A549 (cell line): ENCODE measurements around the gene MED16. TPM values are rescaled to one million over a fixed set of nuclear protein-coding genes. Genes with fewer than 3 reads are reported as not detected.

Source experiments
- ATAC-seq, 2 experiments: fragments of 200-7000 bp in 1 of 2; fragments of >200 bp in 1 of 2; cut with Nextera tagmentation in 1 of 2; cut with Tn5 transposase in 1 of 2; 3 replicates each; pipeline versions ENCODE4 v1.8.0 to v1.9.1; 2018 to 2020; ENCODE audit warnings: mild to moderate bottlenecking in 1 of 2, moderate library complexity in 1 of 2
- CTCF ChIA-PET: fragments of 300-600 bp; sonication (Branson Sonifier 250); formaldehyde crosslinking; extraction: SDS; loops from one replicate; lab custom pipeline; 2021; ENCODE audit warnings: antibody characterized with exemption, inconsistent platforms; lab: Yijun Ruan, JAX
- POLR2A ChIA-PET: fragments of 350-600 bp; formaldehyde crosslinking; extraction: SDS; loops from one replicate; lab custom pipeline; 2021; ENCODE audit warnings: antibody characterized with exemption, inconsistent platforms; lab: Yijun Ruan, JAX
- DNase-seq, 2 experiments: peaks; one replicate each; pipeline versions ENCODE4 v3.0.0 to v3.0.0-alpha.2; 2011 to 2016; ENCODE audit warnings: low read depth in 1 of 2, low spot score in 1 of 2
- FAIRE-seq: peaks from 2 replicates; lab custom pipeline; 2011; peaks lifted over from hg19 to GRCh38; lab: Jason Lieb, UNC
- H3K27ac ChIP-seq, 2 experiments: fragments of >200 bp; sonication (Bioruptor Twin); formaldehyde crosslinking; 3 replicates each; pipeline ENCODE4 v1.5.1; 2016 to 2017
- H3K4me1 ChIP-seq: fragments of >200 bp; sonication (Bioruptor Twin); formaldehyde crosslinking; 3 replicates; pipeline ENCODE4 v1.6.1; 2016
- H3K4me2 ChIP-seq: fragments of >200 bp; sonication (Bioruptor Twin); formaldehyde crosslinking; 3 replicates; pipeline ENCODE4 v1.6.1; 2016
- H3K4me3 ChIP-seq: fragments of >200 bp; sonication (Bioruptor Twin); formaldehyde crosslinking; 3 replicates; pipeline ENCODE4 v1.5.1; 2016
- H3K9me3 ChIP-seq: fragments of >200 bp; sonication (Bioruptor Twin); formaldehyde crosslinking; 3 replicates; pipeline ENCODE4 v1.6.1; 2016
- ATOH8 ChIP-seq: fragments of 250-450 bp; sonication (Bioruptor Pico); IDR thresholded peaks from 2 replicates; pipeline ENCODE4 v1.5.0; 2020; ENCODE audit warnings: low read depth, mild to moderate bottlenecking, moderate library complexity
- BCL3 ChIP-seq: fragments of >200 bp; sonication (Bioruptor Twin); formaldehyde crosslinking; IDR thresholded peaks from 3 replicates; pipeline ENCODE4 v1.6.1; 2016
- BHLHE40 ChIP-seq: IDR thresholded peaks from 2 replicates; pipeline ENCODE4 v1.6.1; 2012; ENCODE audit warnings: low read depth, low read length, inconsistent platforms
- CBX2 ChIP-seq: fragments of 200-600 bp; sonication (generic); IDR thresholded peaks from 2 replicates; pipeline ENCODE4 v1.6.1; 2016; ENCODE audit warnings: low read depth, mild to moderate bottlenecking, borderline replicate concordance
- ELK1 ChIP-seq: fragments of 150-350 bp; IDR thresholded peaks from 2 replicates; pipeline ENCODE4 v1.6.1; 2014; ENCODE audit warnings: low read depth, mild to moderate bottlenecking, low read length
- ESRRA ChIP-seq: fragments of 150-350 bp; IDR thresholded peaks from 2 replicates; pipeline ENCODE4 v1.6.1; 2014; ENCODE audit warnings: mild to moderate bottlenecking, low read length, borderline replicate concordance
- JUNB ChIP-seq: fragments of >200 bp; sonication (Bioruptor Twin); formaldehyde crosslinking; IDR thresholded peaks from 2 replicates; pipeline ENCODE4 v1.6.1; 2016
- MAZ ChIP-seq: fragments of 150-350 bp; IDR thresholded peaks from 2 replicates; pipeline ENCODE4 v1.6.1; 2014; ENCODE audit warnings: antibody characterized with exemption, low read depth, low read length, borderline replicate concordance
- NFE2L2 ChIP-seq: fragments of 150-350 bp; conservative IDR thresholded peaks from 2 replicates; pipeline ENCODE4 v1.6.1; 2014; ENCODE audit warnings: low read length
- NPAS2 ChIP-seq: fragments of 250-450 bp; sonication (Bioruptor Pico); IDR thresholded peaks from 2 replicates; pipeline ENCODE4 v1.8.0; 2022; ENCODE audit warnings: mild to moderate bottlenecking, moderate library complexity, borderline replicate concordance
- PHF8 ChIP-seq: fragments of 200-600 bp; sonication (generic); IDR thresholded peaks from 2 replicates; pipeline ENCODE4 v1.6.1; 2016; ENCODE audit warnings: low read depth, mild to moderate bottlenecking, antibody characterized with exemption, moderate library complexity, borderline replicate concordance
- POLR2A ChIP-seq: IDR thresholded peaks from 2 replicates; pipeline ENCODE4 v1.6.1; 2012; ENCODE audit warnings: mild to moderate bottlenecking, low read length
- RCOR1 ChIP-seq: fragments of 150-350 bp; IDR thresholded peaks from 2 replicates; pipeline ENCODE4 v1.6.1; 2014; ENCODE audit warnings: antibody characterized with exemption, low read length, low read depth
- REST ChIP-seq: fragments of 200-600 bp; sonication (generic); IDR thresholded peaks from 2 replicates; pipeline ENCODE4 v1.6.1; 2016; ENCODE audit warnings: antibody characterized with exemption, mild to moderate bottlenecking, moderate library complexity
- RNF2 ChIP-seq: fragments of 200-600 bp; sonication (generic); IDR thresholded peaks from 2 replicates; pipeline ENCODE4 v1.6.1; 2016; ENCODE audit warnings: low read depth, mild to moderate bottlenecking, antibody characterized with exemption, moderate library complexity, borderline replicate concordance
- TFCP2L1 ChIP-seq: fragments of 250-450 bp; sonication (Bioruptor Pico); IDR thresholded peaks from 2 replicates; pipeline ENCODE4 v1.5.0; 2021; ENCODE audit warnings: mild to moderate bottlenecking
- TP53 ChIP-seq: fragments of 250-450 bp; sonication (Bioruptor Pico); IDR thresholded peaks from 2 replicates; pipeline ENCODE4 v1.5.0; 2021; ENCODE audit warnings: mild to moderate bottlenecking, moderate library complexity
- USF2 ChIP-seq: fragments of 450-650 bp; IDR thresholded peaks from 2 replicates; pipeline ENCODE4 v1.6.1; 2014; ENCODE audit warnings: antibody characterized with exemption
- ZC3H11A ChIP-seq: fragments of 450-650 bp; IDR thresholded peaks from 2 replicates; pipeline ENCODE4 v1.6.1; 2014; ENCODE audit warnings: antibody characterized with exemption, mild to moderate bottlenecking
- ZNF302 ChIP-seq: fragments of 250-450 bp; sonication (Bioruptor Pico); IDR thresholded peaks from 2 replicates; pipeline ENCODE4 v1.9.0; 2021; ENCODE audit warnings: inconsistent platforms, mild to moderate bottlenecking, moderate library complexity
- WGBS: methylation state at CpG from one replicate; pipeline ENCODE4 v1.1.6; 2017; ENCODE audit errors: missing lambda C conversion rate; 5-methylcytosine and 5-hydroxymethylcytosine counted together
- polyA plus RNA-seq, 4 experiments: library from polyadenylated mRNA; depleted of rRNA in 3 of 4; stranded (reverse); fragments of >200 nt; fragmentation: RNase III in 1 of 4; extraction: RNeasy Plus Mini Kit Qiagen cat#74134 plus additional on column Dnase treatment in 1 of 4; gene quantifications; 2 replicates in 3 of 4; 3 replicates in 1 of 4; pipeline ENCODE4 v1.2.3, GENCODE V29; 2011 to 2017

MED16 gene
- polyA plus RNA-seq, 2 of the 4 experiments (the other 2 are of a cell fraction) = 8.0 to 12.7 TPM

- FAIRE-seq = no peak
- WGBS = 97% methylated on average over 7 of the region's 7 CpGs
- Histone ChIP-seq H3K4me1 (peaks cover 17% of the 10 kb centered on the region), H3K27ac (no peak overlapping the region)
- ATAC-seq = no peak
- POLR2A ChIA-PET = no interaction called here
- CTCF ChIA-PET = interaction anchor here (1.0 to 1.4 kb wide), 3 partner anchors 9 to 16 kb away, joined by 3 to 8 read pairs (median 4); no protein-coding TSS in a partner anchor
- TF ChIP-seq JUNB = no peak
- TF ChIP-seq RCOR1 = no peak
- TF ChIP-seq PHF8 = no peak
- no peak for TF ChIP-seq ESRRA
- no peak for TF ChIP-seq ELK1
- no peak for TF ChIP-seq TFCP2L1 (CRISPR knock-in tag)
- TF ChIP-seq CBX2 = no peak
- TF ChIP-seq POLR2A = no peak
- TF ChIP-seq ZNF302 (CRISPR knock-in tag) = no peak
- no peak for TF ChIP-seq REST
- no peak for TF ChIP-seq ATOH8 (CRISPR knock-in tag)
- TF ChIP-seq BHLHE40 = no peak
- TF ChIP-seq, all 56 proteins: peak for 0
- H3K4me2 ChIP-seq = no peak overlapping the region
- no peaks in the 10 kb centered on the region for H3K9me3 ChIP-seq
- no peak for DNase-seq
- H3K4me3 ChIP-seq = no peak overlapping the region
These were observed 13.5 kb upstream of the MED16 start for GRCh38 chr19:906480-906879.

GRCh38 chr19:904545-904944 lies 11.6 kb upstream of the MED16 start:
- FAIRE-seq = no peak
- Histone ChIP-seq H3K9me3 (no peaks in the 10 kb centered on the region), H3K4me1 (peaks cover 17% of the 10 kb centered on the region), H3K4me3 (no peak overlapping the region), H3K27ac (no peak overlapping the region), H3K4me2 (no peak overlapping the region)
- ATAC-seq = no peak
- 90% methylated on average over 8 of the region's 8 CpGs for WGBS
- TF ChIP-seq NFE2L2 (no peak), ZC3H11A (no peak), NPAS2 (CRISPR knock-in tag) (no peak), RNF2 (no peak), TP53 (no peak), MAZ (no peak), USF2 (no peak), BCL3 (no peak)
- no peak for DNase-seq
- ChIA-PET CTCF (interaction anchor here (0.8 kb wide), 1 partner anchor 8 kb away, joined by 4 read pairs; no protein-coding TSS in a partner anchor), POLR2A (no interaction called here)
